Measurements from ENCODE around the gene PHLDB2.

DNA sequence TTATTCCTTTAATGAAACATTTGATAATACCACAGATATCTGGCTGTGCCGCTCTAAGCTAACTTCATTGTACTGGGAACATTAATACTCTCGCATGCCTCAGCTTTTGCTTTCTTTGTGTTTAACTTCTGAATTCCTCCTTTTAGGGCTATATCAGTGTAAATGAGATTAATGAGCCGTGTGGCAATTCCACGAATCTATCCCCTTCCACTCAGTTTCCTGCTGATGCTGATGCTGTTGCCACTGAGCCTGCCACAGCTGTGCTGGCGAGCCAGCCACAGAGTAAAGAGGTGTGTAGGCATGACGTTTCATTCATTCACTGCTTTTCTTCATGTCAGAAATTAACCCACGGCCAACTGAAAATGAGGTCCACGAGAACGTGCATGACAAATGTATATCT is 89.7 kb downstream of the PHLDB2 start:
- TF ChIP-seq RAD21 (IDR thresholded peaks at IDR 0.05; ENCODE audit: low read depth) (no peak), POLR2A (IDR thresholded peaks at IDR 0.05; ENCODE audit: borderline replicate concordance, extremely low read depth, insufficient read depth, insufficient read length) (no peak), EZH2 (IDR thresholded peaks at IDR 0.05) (no peak), JUND (IDR thresholded peaks at IDR 0.05) (no peak), YY1 (IDR thresholded peaks at IDR 0.05; ENCODE audit: extremely low read depth, insufficient replicate concordance, low read depth, low read length) (no peak), POLR2AphosphoS5 (IDR thresholded peaks at IDR 0.05; ENCODE audit: low read depth, low read length) (no peak), ZNF274 (IDR thresholded peaks at IDR 0.05; ENCODE audit: low read depth, low read length) (no peak), SRF (IDR thresholded peaks at IDR 0.05; ENCODE audit: low read depth) (no peak), CBX3 (IDR thresholded peaks at IDR 0.05; ENCODE audit: low read depth) (no peak), ZFX (IDR thresholded peaks at IDR 0.05) (no peak)
- TF ChIP-seq, protein P1, sequence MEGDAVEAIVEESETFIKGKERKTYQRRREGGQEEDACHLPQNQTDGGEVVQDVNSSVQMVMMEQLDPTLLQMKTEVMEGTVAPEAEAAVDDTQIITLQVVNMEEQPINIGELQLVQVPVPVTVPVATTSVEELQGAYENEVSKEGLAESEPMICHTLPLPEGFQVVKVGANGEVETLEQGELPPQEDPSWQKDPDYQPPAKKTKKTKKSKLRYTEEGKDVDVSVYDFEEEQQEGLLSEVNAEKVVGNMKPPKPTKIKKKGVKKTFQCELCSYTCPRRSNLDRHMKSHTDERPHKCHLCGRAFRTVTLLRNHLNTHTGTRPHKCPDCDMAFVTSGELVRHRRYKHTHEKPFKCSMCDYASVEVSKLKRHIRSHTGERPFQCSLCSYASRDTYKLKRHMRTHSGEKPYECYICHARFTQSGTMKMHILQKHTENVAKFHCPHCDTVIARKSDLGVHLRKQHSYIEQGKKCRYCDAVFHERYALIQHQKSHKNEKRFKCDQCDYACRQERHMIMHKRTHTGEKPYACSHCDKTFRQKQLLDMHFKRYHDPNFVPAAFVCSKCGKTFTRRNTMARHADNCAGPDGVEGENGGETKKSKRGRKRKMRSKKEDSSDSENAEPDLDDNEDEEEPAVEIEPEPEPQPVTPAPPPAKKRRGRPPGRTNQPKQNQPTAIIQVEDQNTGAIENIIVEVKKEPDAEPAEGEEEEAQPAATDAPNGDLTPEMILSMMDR (IDR thresholded peaks at IDR 0.05 in 2 of 3, conservative IDR thresholded peaks at IDR 0.05 in 1 of 3; ENCODE audit: borderline replicate concordance in 1 of 3, insufficient read depth in 1 of 3, low read depth in 2 of 3, low read length in 2 of 3) = no peak
- TF ChIP-seq, protein P2, sequence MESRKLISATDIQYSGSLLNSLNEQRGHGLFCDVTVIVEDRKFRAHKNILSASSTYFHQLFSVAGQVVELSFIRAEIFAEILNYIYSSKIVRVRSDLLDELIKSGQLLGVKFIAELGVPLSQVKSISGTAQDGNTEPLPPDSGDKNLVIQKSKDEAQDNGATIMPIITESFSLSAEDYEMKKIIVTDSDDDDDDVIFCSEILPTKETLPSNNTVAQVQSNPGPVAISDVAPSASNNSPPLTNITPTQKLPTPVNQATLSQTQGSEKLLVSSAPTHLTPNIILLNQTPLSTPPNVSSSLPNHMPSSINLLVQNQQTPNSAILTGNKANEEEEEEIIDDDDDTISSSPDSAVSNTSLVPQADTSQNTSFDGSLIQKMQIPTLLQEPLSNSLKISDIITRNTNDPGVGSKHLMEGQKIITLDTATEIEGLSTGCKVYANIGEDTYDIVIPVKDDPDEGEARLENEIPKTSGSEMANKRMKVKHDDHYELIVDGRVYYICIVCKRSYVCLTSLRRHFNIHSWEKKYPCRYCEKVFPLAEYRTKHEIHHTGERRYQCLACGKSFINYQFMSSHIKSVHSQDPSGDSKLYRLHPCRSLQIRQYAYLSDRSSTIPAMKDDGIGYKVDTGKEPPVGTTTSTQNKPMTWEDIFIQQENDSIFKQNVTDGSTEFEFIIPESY (IDR thresholded peaks at IDR 0.05; ENCODE audit: extremely low read depth, insufficient replicate concordance, low read length) = no peak
- TF ChIP-seq, protein P3, sequence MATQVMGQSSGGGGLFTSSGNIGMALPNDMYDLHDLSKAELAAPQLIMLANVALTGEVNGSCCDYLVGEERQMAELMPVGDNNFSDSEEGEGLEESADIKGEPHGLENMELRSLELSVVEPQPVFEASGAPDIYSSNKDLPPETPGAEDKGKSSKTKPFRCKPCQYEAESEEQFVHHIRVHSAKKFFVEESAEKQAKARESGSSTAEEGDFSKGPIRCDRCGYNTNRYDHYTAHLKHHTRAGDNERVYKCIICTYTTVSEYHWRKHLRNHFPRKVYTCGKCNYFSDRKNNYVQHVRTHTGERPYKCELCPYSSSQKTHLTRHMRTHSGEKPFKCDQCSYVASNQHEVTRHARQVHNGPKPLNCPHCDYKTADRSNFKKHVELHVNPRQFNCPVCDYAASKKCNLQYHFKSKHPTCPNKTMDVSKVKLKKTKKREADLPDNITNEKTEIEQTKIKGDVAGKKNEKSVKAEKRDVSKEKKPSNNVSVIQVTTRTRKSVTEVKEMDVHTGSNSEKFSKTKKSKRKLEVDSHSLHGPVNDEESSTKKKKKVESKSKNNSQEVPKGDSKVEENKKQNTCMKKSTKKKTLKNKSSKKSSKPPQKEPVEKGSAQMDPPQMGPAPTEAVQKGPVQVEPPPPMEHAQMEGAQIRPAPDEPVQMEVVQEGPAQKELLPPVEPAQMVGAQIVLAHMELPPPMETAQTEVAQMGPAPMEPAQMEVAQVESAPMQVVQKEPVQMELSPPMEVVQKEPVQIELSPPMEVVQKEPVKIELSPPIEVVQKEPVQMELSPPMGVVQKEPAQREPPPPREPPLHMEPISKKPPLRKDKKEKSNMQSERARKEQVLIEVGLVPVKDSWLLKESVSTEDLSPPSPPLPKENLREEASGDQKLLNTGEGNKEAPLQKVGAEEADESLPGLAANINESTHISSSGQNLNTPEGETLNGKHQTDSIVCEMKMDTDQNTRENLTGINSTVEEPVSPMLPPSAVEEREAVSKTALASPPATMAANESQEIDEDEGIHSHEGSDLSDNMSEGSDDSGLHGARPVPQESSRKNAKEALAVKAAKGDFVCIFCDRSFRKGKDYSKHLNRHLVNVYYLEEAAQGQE (IDR thresholded peaks at IDR 0.05; ENCODE audit: low read depth) = no peak
- TF ChIP-seq, protein P4, sequence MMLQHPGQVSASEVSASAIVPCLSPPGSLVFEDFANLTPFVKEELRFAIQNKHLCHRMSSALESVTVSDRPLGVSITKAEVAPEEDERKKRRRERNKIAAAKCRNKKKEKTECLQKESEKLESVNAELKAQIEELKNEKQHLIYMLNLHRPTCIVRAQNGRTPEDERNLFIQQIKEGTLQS (IDR thresholded peaks at IDR 0.05) = no peak
